GM18907 (cell line): ENCODE results near the gene PTGES.

ENCODE experiments used
- ATAC-seq: cut with Tn5 transposase; IDR thresholded peaks from one replicate; pipeline ENCODE4 v1.9.1; 2021; ENCODE audit warnings: mild to moderate bottlenecking, moderate library complexity; ENCODE audit not compliant: unreplicated experiment

The PTGES gene

GRCh38 chr9:129720865-129721545 lies 31.8 kb downstream of the PTGES start:
- ATAC-seq = no peak

- no peak for ATAC-seq
Measured at GRCh38 chr9:129720181-129720864, 32.5 kb downstream of the PTGES start.

GRCh38 chr9:129719135-129719534 lies 33.7 kb downstream of the PTGES start:
- no peak for ATAC-seq

DNA sequence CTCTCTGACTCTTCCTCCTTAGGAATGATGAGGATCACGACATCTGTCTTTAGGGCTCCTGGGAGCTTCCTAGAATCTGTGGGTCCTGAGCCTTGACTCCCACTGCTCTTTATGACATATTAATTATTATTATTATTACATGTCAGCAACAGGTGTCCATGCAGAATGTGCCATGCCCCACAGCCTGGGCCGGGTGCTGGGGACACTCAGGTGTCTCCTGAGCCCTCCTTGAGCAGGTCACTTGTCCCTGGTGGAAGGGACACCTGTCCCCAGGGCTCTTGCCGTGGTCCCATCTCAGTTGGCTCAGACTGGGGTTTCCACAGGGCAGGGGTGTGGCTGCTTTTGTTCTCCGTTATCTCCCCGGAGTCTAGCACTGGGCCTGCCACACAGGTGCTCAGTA lies 34.2 kb downstream of the PTGES start:
- ATAC-seq = no peak

- ATAC-seq = no peak
Measured at GRCh38 chr9:129717991-129718390, 34.9 kb downstream of the PTGES start.

DNA sequence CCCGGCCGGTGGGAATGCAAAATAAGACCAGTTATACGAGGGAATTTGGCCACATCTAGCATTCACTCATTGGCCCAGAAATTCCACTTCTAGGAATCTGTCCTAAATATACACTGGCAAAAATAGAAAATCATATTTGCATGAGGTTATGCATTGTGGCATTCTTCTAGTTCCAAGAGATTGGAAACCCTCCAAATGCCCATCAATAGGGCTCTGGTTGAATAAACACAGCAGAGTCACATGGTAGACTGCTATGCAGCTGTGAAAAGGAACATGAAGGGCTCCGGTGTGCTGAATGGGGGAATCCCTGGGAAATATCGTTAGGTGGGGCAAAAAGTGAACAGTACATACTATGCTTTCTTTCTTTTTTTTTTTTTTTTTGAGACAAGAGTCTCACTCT lies 36.8 kb downstream of the PTGES start:
- ATAC-seq = no peak

DNA sequence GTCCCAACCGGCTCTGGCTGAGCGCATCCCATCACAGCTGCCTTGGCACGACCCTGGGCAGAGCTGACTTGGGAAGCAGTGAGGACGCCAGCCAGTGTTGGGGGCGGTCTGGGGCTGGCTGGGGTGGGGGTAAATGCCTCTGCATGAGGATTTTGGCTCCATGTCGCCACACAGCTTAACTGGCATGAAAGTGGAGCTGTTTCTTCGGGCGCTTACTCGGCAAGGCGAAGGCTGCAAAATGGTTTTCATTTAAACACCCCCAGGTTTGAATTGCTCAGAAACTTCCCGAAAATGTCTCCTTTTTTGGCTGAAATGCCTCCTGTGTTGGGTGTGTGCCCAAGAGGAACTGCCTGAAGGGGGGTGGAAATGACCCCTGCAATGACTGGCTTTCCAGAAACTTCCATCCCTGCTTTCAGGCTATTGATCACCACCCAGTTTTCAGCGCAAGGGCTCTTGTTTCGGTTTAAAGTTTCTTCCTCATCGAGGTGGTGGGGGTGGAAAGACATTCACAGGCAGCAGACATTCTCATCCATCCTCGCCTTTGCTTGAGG lies 38.3 kb downstream of the PTGES start:
- ATAC-seq = no peak

DNA sequence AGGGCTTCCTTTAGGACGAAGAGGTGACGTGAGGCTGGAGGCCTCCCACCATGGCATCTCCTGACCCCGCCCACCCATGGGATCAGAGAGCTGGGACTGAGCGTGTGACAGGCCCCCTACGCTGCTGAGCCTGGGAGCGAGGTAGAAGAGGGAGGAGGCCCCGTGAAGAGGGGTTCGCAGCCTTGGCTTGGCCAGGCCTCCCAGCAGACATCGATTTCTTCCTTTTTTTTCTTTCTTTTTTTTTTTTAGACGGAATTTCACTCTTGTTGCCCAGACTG lies 39.5 kb downstream of the PTGES start:
- no peak for ATAC-seq

- no peak for ATAC-seq
Measured at GRCh38 chr9:129712634-129713401, 40.0 kb downstream of the PTGES start.

GRCh38 chr9:129710169-129710453 lies 42.7 kb downstream of the PTGES start:
- ATAC-seq = no peak

DNA sequence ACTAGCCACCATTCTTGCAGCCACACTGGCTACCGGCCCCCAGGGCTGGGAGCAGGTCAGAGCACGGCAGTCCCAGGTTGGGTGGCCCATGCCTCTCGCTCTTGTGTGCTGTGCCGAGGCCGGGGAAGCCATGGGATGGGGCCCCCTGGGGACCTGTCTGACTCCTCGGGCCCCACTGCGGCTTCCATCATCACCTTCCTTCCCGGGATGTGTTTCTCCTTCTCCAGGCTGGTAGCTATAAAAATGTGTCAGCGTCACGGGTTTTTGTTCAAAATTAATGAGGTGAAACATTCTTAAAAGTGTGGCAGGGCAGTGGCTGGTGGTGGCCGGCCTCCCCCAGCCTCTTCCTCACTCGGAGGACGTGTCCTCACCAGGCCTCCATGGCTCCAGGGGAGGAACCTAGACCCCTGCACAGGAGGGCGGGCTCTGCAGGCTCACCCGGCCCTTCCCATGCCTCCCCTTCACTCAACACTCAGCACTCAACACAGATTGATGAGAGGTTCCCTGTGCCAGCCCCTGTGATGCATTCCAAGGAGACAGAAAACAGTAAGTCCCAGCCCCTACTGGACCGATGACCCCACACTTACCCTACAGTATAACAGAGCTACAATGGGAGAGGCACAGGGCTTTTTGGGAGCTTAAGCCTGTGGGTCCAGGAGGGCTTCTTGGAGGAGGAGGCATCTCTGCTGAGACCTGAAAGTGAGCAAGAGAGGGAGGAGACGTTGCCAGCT lies 43.2 kb downstream of the PTGES start:
- no peak for ATAC-seq

DNA sequence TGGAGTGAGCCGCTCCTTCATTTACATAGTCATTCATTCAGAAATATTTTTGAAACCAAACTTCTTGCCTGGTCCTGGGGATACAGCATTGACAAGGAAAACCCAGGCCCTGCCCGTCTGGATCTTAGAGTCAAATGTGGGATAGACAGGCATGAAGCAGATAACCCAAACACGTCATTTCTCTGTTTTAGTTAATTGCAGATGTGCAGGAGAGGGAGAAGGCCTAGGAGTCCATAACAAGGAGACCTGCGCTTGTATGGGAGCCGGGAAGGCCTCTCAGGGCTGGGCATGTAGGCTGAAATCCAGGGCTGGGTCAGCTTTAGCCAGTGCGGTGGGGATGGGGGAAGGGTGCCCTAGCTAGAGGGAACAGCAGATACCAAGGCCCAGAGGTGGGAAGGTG lies 44.0 kb downstream of the PTGES start:
- no peak for ATAC-seq

GRCh38 chr9:129704807-129705206 lies 48.0 kb downstream of the PTGES start:
- no peak for ATAC-seq

DNA sequence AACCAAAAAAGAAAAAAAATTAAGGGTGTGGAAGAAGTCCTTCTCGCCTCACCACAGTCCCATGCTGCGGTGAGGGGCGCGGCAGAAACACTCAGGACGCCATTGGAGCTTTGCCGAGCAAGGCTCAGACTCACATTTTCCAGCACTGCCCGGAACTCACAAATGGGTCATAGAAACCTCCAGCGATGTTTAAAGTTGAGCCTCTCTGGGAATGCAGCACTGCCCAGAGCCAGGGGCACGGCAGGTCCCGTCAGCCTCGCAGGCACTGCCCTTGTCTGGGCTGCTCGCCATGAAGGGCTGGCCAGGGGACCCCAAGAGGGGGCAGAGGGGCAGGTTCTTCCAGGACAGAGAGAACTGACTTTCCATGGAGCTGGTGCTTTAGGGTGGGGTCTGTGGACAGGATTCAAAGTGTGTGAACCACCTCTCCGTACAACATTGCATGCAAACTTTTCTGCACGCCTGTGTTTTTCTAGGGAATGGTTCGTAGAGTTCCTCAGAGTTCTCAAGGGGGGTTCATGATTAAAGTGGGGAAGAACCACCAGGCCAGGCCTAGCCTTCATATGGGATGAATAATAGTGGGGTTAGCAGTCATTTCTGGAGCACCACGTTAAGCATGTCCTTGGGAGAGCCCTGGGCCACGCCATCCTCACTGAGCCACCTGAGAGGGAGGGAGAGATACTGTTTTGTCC lies 49.0 kb downstream of the PTGES start:
- no peak for ATAC-seq

DNA sequence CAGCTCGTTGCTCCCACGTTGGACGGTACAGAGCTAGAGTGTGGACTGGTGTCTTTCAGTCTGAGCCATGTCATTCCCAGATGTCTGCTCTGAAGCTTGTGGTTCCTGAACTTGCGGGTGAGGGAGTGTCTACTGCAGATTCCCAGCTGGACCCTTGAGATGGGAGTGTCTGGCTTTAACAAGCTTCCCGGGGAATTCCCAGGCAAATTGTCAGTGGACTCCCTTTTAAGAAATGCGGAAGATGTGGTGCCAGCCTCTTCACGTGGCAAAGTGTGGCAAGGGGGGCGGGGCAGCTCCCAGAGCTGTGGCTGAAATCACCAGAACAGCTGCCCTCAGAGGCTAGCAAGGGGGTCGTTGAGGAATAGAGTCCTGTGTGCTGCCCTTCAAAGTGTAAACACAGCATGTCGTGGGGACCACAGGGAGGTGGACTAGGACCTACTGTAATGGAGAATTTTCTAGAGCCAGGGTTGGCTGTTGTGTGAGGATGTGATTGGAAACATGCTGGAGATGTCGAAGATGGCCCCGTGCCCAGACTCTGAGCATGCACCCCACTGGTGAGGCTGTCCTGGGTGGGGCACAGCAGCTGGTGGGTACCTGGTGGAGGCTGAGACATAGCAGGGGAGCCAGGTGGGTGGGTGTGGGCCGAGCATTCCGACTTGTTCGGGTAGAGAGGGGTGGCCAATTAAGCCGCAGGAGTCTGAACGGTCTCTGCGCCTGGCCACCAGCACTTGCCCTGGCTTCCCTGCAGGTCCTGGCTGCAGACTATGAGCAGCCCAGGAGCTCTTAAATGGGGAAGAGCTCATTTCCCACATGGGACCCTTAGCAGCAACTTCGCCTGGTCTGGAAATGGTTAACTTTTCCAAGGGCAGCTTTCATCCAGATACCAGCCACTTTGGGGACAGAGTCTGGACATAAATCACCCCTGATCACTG lies 50.0 kb downstream of the PTGES start:
- ATAC-seq = no peak

GRCh38 chr9:129701549-129701948 lies 51.3 kb downstream of the PTGES start:
- ATAC-seq = no peak

DNA sequence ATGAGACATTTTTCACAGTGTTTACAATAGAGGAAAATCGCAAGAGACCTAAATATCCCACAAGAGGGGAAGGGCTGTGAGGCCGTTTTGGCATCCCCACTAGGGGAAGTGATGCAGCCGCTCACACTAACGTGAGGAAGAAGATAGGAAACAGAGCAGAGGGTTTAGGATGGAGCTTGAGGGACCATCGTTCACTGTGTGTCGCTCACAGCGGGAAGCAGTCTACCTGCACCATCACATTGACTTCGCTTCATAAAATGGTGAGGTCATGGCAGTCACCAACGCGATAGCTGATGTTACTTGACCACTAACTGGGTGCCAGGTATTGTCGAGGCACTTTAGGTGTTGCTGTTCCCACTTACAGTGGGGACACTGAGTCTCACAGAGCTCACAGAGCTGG lies 51.8 kb downstream of the PTGES start:
- no peak for ATAC-seq

DNA sequence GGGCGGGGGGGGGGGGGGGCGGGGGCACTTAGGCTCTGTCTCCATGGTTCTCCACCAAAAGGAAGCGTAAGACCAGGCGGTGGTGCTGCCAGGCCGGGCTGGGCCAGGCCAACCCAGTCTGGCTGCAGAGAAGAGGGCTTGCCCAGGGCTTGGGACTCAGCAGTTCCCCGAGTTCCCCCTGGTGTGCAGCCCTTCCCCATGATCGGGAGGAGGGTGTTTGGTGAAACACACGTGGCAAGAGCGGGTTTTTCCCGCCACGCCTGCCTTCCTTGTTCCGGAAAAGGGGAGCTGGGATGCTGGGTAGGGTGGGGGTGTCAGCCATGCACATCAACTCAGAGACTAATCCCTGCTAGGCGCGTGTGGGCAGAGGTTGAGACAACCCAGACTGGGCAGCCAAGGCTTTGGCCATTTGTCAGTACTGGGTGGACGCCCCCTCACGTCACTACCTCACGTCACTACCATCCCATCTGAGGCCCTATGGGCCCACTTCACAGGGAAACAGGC lies 54.5 kb downstream of the PTGES start:
- no peak for ATAC-seq

GRCh38 chr9:129697656-129698253 lies 55.1 kb downstream of the PTGES start:
- no peak for ATAC-seq
